NCI-H2029 (cell line): ENCODE data around the gene SIVA1.

Experiments used
- DNase-seq: peaks from one replicate; lab custom pipeline; 2025; lab: John Stamatoyannopoulos, UW

The SIVA1 gene

GRCh38 chr14:104752735-104753527 lies at the start of gene SIVA1:
SIVA1 (plus strand) TSS chr14:104753147; CDS start chr14:104753202, 55 bp downstream.
- DNase-seq, result peak; percentile 98

DNA sequence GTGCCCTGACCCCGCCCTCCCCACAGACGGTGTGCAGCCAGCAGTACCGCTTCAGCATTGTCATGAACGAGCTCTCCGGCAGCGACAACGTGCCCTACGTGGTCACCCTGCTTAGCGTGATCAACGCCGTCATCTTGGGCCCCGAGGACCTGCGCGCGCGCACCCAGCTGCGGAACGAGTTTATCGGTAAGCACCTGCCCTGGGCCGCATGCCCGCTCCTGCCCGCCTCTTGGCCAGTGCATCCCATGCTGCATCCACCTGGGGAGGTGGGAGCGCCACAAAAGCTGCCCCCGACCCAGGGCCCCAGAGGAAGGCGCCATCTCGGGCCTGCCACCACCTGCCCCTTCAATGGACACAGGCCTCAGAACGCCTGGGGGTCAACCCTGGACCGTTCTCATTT lies 49.7 kb upstream of the SIVA1 start:
- no peak for DNase-seq

- DNase-seq, result no peak
Measured at GRCh38 chr14:104704252-104704651, 48.7 kb upstream of the SIVA1 start.

DNA sequence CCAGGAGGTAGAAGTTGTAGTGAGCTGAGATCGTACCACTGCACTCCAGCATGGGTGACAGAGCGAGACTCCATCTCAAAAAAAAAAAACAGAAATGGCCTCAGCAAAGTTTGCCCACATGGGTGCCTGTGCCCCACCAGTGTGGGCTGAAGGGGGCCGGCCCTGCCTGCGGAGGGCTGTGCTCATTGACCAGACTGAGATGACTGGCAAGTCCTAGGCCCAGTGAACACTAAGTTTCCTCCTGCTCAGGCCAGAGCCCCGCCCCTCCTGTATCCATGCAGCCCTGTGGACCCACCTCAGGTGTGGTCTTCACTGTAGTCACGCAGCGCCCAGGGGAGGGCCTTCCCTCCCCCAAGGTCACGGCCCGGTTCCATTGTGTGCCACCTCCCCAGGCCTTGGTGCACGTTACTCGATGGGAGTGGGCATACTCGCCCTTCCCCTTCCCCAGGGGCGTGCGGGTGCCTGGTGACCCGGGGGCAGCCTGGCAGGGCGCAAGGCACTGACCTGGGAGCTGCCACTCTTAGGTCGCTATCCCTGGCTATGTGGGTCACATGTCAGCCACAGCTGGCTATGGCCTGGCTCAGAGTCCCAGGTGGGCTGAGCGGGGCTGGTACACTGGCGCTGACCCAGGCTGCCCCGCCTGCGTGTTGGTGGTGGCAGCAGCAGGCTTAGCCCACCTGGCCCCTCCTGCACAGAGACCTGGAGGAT lies 47.5 kb upstream of the SIVA1 start:
- DNase-seq, result no peak

DNA sequence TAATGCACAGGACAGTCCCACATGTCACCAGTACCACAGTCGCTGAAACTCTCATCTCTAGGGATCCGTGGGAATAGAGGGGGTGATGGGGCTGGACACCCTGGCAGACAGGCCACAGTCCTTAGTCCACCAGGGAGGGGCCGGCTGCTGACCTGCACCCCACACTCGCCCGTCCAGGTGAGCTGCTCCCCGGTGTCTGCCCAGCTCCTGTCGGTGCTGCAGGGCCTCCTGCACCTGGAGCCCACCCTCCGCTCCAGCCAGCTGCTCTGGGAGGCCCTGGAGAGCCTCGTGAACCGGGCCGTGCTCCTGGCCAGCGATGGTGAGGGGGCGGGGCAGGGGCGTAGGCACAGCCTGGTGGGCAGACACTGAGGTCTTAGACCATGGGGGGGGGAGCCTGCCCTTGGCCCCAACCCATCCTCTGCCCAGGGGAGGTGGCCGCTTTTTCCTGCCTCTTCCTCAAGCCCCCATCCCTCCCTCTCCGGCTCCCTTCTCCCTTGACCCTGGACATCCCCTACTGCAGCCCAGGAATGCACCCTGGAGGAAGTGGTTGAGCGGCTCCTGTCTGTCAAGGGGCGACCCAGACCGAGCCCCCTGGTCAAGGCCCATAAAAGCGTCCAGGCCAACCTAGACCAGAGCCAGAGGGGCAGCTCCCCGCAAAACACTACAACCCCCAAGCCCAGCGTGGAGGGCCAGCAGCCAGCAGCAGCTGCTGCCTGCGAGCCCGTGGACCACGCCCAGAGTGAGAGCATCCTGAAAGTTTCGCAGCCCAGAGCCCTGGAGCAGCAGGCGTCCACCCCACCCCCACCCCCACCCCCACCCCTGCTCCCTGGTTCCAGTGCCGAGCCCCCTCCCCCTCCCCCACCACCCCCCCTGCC lies 46.0 kb upstream of the SIVA1 start:
- DNase-seq, result no peak

DNA sequence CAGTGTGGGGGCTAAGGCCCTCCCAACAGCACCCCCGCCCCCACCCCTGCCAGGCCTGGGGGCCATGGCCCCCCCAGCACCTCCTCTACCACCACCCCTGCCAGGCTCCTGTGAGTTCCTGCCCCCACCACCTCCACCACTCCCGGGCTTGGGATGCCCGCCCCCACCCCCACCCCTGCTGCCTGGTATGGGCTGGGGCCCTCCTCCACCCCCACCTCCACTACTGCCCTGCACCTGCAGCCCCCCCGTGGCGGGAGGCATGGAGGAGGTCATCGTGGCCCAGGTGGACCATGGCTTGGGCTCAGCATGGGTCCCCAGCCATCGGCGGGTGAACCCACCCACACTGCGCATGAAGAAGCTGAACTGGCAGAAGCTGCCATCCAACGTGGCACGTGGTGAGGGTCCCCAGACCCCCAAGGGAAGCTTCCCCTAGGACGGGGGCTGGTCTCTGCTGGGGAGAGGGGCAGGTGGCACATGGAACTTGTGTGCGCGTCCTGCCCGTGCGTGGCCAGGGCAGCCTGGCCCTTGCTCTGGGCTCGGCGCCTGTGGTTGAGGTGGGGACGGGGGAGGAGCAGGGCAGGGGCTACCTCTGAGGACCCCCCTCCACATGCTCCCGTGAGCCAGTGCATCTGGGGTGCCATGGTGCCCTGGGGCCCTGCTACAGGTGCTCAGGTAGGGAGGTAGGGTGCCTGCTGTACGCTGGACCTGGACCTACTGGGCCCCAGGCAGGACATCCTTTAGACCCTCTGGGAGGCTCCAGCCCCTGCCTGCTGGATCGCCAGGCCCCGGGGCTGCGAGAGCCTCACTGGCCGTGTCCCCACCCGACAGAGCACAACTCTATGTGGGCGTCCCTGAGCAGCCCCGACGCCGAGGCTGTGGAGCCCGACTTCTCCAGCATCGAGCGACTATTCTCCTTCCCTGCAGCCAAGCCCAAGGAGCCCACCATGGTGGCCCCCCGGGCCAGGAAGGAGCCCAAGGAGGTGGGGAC lies 45.0 kb upstream of the SIVA1 start:
- no peak for DNase-seq

GRCh38 chr14:104708606-104709268 lies 44.2 kb upstream of the SIVA1 start:
- peak; percentile 34 for DNase-seq

DNA sequence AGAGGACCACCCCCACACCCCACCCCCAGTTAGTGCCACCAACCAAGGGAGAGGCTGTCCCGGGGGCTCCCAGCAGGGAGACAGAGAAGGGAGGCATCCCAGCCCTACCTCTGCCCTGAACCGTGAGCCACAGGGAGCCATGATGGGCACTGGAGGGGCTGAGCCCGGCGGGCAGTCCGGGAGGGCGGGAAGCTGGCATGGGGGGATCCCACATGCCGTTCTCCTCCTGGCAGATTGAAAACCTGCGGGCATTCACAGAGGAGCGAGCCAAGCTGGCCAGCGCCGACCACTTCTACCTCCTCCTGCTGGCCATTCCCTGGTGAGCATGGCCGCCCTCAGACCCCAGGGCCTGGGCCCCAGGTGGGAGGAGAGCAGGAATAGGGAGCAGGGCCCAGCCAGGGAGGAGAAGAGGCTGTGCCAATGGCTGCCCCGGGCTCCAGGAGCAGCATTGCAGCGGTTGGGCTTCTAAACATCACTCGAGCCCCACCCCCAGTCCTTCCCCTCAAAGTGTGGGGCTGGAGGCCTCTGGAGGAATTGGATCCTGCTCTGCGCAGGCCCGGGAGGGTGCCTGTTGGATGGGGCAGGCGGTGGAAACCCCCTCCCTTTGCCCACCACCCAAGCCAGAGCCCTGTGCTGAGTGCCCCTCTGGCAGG lies 43.4 kb upstream of the SIVA1 start:
- no peak for DNase-seq

DNA sequence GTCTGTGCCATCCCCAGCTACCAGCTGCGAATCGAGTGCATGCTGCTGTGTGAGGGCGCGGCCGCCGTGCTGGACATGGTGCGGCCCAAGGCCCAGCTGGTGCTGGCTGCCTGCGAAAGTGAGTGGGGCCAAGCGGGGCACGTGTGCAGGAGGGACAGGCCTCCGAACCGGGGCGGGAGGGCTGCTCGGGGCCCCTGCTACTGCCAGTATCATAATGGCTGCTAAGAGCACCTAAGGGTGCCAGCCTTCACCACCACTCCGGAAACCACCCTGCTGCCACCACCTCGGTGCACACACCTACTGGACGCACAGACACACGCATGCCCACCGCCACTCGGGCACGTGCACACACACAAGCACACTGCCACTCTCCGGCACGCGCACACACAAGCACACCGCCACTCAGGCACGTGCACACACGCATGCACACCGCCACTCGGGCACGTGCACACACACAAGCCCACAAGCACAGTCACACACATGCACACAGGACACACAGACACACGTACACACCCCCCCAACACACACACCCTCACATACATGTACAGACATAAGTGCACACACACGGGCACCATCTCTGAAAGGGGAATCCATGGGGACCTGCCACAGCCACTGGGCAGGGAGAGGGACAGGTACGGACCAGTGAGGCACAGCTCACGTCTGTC lies 42.7 kb upstream of the SIVA1 start:
- DNase-seq, result no peak

GRCh38 chr14:104712881-104713734 lies 39.8 kb upstream of the SIVA1 start:
- DNase-seq, result no peak

GRCh38 chr14:104714066-104714465 lies 38.9 kb upstream of the SIVA1 start:
- DNase-seq, result no peak

DNA sequence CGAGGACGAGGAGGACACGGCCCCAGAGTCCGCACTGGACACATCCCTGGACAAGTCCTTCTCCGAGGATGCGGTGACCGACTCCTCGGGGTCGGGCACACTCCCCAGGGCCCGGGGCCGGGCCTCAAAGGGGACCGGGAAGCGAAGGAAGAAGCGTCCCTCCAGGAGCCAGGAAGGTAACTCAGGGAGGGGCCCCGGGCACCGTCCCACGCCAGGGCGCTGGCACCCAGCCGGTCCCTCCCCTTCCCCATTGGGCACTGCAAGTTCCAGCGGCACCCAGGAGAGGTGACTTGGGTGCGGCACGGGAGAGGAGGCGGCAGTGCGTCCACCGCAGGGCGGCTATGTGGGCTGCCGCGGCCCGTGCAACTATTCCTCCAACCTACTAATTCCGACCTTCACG lies 38.3 kb upstream of the SIVA1 start:
- no peak for DNase-seq

DNA sequence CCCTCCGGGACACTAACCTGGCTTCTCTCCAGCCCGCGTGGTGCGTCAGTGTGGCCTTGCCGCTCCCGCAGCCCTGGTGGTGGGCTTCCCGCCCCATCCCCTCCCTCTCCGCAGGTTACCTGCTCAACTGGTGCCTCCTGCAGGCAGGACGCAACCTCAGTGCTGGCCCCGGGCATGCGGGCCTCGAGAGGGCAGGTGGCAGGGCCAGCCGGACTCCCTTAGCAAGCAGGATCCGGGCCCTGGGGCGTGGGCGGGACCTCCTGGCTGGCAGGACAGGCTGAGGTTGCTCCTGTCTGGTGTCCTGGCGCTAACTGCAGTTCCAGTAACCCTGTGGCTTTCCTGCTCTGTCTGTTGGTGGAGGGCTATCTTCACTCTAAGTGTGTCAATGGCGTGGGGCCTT lies 37.5 kb upstream of the SIVA1 start:
- DNase-seq, result no peak

DNA sequence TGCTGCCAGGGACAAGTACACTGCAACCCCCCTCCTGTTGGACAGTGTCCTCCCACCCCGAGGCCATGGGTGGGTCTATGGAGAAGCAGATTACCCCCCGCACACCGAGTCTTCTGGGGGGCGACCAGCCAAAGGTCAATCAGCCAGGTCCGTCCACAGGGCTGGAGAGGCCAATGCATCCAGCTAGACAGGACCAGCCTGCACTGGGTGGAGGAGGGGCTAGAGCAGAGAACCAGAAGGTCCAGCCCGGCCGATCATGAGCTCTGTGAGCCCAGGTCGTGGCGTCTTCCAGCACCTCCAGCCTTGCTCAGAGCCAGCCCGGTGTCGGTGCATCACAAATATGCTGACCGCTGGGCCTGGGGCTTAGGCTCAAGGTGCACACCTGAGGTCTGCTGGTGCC lies 37.1 kb upstream of the SIVA1 start:
- DNase-seq, result no peak

- DNase-seq, result no peak
Measured at GRCh38 chr14:104717137-104717536, 35.8 kb upstream of the SIVA1 start.

- no peak for DNase-seq
Measured at GRCh38 chr14:104717646-104718045, 35.3 kb upstream of the SIVA1 start.

DNA sequence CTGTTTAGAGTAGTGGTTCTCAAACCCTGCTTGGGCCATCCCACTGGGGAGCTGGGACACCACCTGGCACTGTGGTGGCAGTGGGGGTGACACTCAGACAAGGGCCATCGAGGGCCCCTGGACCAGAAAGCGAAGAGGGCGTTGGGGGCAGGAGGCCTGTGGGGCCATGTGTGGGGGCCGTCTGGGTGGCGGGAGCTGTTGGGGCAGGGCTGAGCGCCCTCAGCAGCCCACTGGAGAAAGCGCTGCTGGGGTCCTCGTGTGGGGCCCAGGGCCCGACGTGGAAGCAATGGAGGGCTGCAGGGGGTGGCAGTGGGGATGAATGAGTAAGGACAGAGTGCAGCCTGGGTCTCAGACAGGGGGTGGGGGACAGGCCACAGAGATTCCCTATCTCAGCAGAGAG lies 34.8 kb upstream of the SIVA1 start:
- no peak for DNase-seq

- DNase-seq, result no peak
Measured at GRCh38 chr14:104718871-104719270, 34.1 kb upstream of the SIVA1 start.

GRCh38 chr14:104719343-104719742 lies 33.6 kb upstream of the SIVA1 start:
- DNase-seq, result no peak
